HCT116 (cell line): ENCODE measurements around the gene TOM1.

Source experiments
- EGR1 ChIP-seq: IDR thresholded peaks from 2 replicates; pipeline ENCODE4 v1.6.1; 2012; ENCODE audit warnings: low read depth
- POLR2A ChIP-seq: IDR thresholded peaks from 2 replicates; pipeline ENCODE4 v1.7.0; 2011; ENCODE audit warnings: borderline replicate concordance; ENCODE audit not compliant: insufficient read depth, insufficient read length; ENCODE audit errors: extremely low read depth
- POLR2AphosphoS5 ChIP-seq: IDR thresholded peaks from 2 replicates; pipeline ENCODE4 v1.6.1; 2011; ENCODE audit warnings: mild to moderate bottlenecking, low read depth, low read length, moderate library complexity
- RAD21 ChIP-seq: IDR thresholded peaks from 2 replicates; pipeline ENCODE4 v1.6.1; 2012; ENCODE audit warnings: low read depth, mild to moderate bottlenecking
- ZFX ChIP-seq: fragments of 450-650 bp; IDR thresholded peaks from 2 replicates; pipeline ENCODE4 v1.6.1; 2017

DNA sequence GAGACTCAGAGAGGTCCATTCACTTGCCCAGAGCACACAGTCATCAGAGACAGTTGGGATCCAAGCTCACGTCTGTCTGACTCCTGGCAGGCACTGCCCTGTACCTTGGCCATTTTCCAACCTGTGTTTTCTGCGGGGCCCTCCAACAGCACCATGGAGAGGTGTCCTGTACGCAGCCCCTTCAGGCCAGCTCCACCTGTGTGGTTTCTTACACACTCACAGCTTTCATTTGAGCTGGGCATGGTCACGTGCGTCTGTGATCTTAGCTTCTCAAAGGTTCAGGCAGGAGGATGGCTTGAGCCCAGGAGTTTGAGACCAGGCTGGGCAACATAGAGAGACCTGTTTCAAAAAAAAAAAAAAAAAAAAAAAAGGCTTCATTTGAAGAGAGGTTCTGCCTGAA is 24.4 kb downstream of the TOM1 start:
- no peak for TF ChIP-seq RAD21
- TF ChIP-seq ZFX: no peak
- no peak for TF ChIP-seq POLR2A
- no peak for TF ChIP-seq POLR2AphosphoS5
- TF ChIP-seq EGR1: no peak
